HEK293 (cell line): ENCODE data around the gene FAM227B.

ENCODE experiments used
- CTCF ChIA-PET: fragments of 350-600 bp; formaldehyde crosslinking; extraction: SDS; loops from one replicate; lab custom pipeline; 2021; ENCODE audit warnings: antibody characterized with exemption; lab: Yijun Ruan, JAX
- POLR2A ChIA-PET: fragments of 300-600 bp; formaldehyde crosslinking; extraction: SDS; loops from one replicate; lab custom pipeline; 2020; ENCODE audit warnings: antibody characterized with exemption, inconsistent platforms; lab: Yijun Ruan, JAX
- H3K27ac ChIP-seq: fragments of 200-500 bp; sonication (Bioruptor generic); 2 replicates; pipeline ENCODE4 v1.5.1; 2014; ENCODE audit warnings: low read depth, low read length, control low read depth, inconsistent platforms; ENCODE audit errors: extremely low read depth
- H3K36me3 ChIP-seq, 2 experiments: fragments of 200-500 bp in 1 of 2; sonication (Bioruptor generic) in 1 of 2; 1 replicate in 1 of 2; 2 replicates in 1 of 2; pipeline ENCODE4 v1.5.1; 2014 to 2017; ENCODE audit warnings: inconsistent platforms in 2 of 2, low read length in 2 of 2; ENCODE audit not compliant: control insufficient read depth in 2 of 2, insufficient read depth in 1 of 2
- H3K4me1 ChIP-seq: fragments of 200-500 bp; sonication (Bioruptor generic); 2 replicates; pipeline ENCODE4 v1.5.1; 2014; ENCODE audit warnings: mild to moderate bottlenecking, low read length, inconsistent platforms; ENCODE audit not compliant: control insufficient read depth, insufficient read depth
- H3K4me3 ChIP-seq: 2 replicates; pipeline ENCODE4 v1.5.1; 2011; ENCODE audit warnings: low read depth, mild to moderate bottlenecking, control low read depth, low read length, moderate library complexity
- H3K9me3 ChIP-seq: fragments of 200-500 bp; sonication (Bioruptor generic); 2 replicates; pipeline ENCODE4 v1.5.1; 2014; ENCODE audit warnings: low read depth, low read length, inconsistent platforms; ENCODE audit not compliant: control insufficient read depth, insufficient read depth
- FEZF1 ChIP-seq: fragments of 450-650 bp; formaldehyde crosslinking; IDR thresholded peaks from 2 replicates; pipeline ENCODE4 v1.5.1; 2016; ENCODE audit warnings: missing biosample characterization, missing genetic modification characterization
- KLF16 ChIP-seq: fragments of 450-650 bp; formaldehyde crosslinking; IDR thresholded peaks from 2 replicates; pipeline ENCODE4 v1.5.1; 2017; ENCODE audit warnings: missing biosample characterization, missing genetic modification characterization
- KLF8 ChIP-seq: fragments of 450-650 bp; formaldehyde crosslinking; IDR thresholded peaks from 2 replicates; pipeline ENCODE4 v1.5.1; 2016; ENCODE audit warnings: missing biosample characterization, missing genetic modification characterization
- MEIS1 ChIP-seq: sonication (generic); formaldehyde crosslinking; IDR thresholded peaks from 2 replicates; pipeline ENCODE4 v1.8.1; 2022; ENCODE audit warnings: missing genetic modification reagents, mild to moderate bottlenecking, borderline replicate concordance
- SP2 ChIP-seq: fragments of 450-650 bp; formaldehyde crosslinking; IDR thresholded peaks from 2 replicates; pipeline ENCODE4 v1.5.1; 2016; ENCODE audit warnings: missing biosample characterization, missing genetic modification characterization
- YY2 ChIP-seq: fragments of 450-650 bp; formaldehyde crosslinking; IDR thresholded peaks from 2 replicates; pipeline ENCODE4 v1.5.1; 2016; ENCODE audit warnings: missing biosample characterization, missing genetic modification characterization
- ZBTB10 ChIP-seq: fragments of 450-650 bp; formaldehyde crosslinking; IDR thresholded peaks from 2 replicates; pipeline ENCODE4 v1.5.1; 2016; ENCODE audit warnings: missing biosample characterization, missing genetic modification characterization
- ZBTB7A ChIP-seq: fragments of 450-650 bp; formaldehyde crosslinking; IDR thresholded peaks from 2 replicates; pipeline ENCODE4 v1.5.1; 2016; ENCODE audit warnings: low read depth, missing biosample characterization, missing genetic modification characterization
- ZIC2 ChIP-seq: fragments of 450-650 bp; formaldehyde crosslinking; IDR thresholded peaks from 2 replicates; pipeline ENCODE4 v1.5.1; 2016; ENCODE audit warnings: missing biosample characterization, missing genetic modification characterization
- ZNF10 ChIP-seq: fragments of 450-650 bp; formaldehyde crosslinking; IDR thresholded peaks from 2 replicates; pipeline ENCODE4 v1.5.1; 2017; ENCODE audit warnings: missing biosample characterization, missing genetic modification characterization
- ZNF26 ChIP-seq: fragments of 450-650 bp; formaldehyde crosslinking; IDR thresholded peaks from 2 replicates; pipeline ENCODE4 v1.5.1; 2016; ENCODE audit warnings: missing biosample characterization, missing genetic modification characterization
- ZNF324 ChIP-seq: fragments of 450-650 bp; formaldehyde crosslinking; IDR thresholded peaks from 2 replicates; pipeline ENCODE4 v1.5.1; 2016; ENCODE audit warnings: missing biosample characterization, missing genetic modification characterization
- ZNF335 ChIP-seq: fragments of 450-650 bp; formaldehyde crosslinking; conservative IDR thresholded peaks from 2 replicates; pipeline ENCODE4 v1.5.1; 2016; ENCODE audit warnings: missing biosample characterization, missing genetic modification characterization
- ZNF341 ChIP-seq: fragments of 450-650 bp; formaldehyde crosslinking; IDR thresholded peaks from 2 replicates; pipeline ENCODE4; 2016; ENCODE audit warnings: low read depth, missing biosample characterization, missing genetic modification characterization
- ZNF404 ChIP-seq: fragments of 450-650 bp; formaldehyde crosslinking; IDR thresholded peaks from 2 replicates; pipeline ENCODE4 v1.5.1; 2017; ENCODE audit warnings: missing biosample characterization, missing genetic modification characterization
- ZNF416 ChIP-seq: fragments of 450-650 bp; formaldehyde crosslinking; IDR thresholded peaks from 2 replicates; pipeline ENCODE4 v1.5.1; 2016; ENCODE audit warnings: missing biosample characterization, missing genetic modification characterization
- ZNF530 ChIP-seq: fragments of 450-650 bp; formaldehyde crosslinking; IDR thresholded peaks from 2 replicates; pipeline ENCODE4 v1.5.1; 2016; ENCODE audit warnings: low read depth, missing biosample characterization, missing genetic modification characterization
- ZNF561 ChIP-seq: fragments of 450-650 bp; IDR thresholded peaks from 2 replicates; pipeline ENCODE4 v1.5.1; 2018; ENCODE audit warnings: missing biosample characterization, missing genetic modification characterization, borderline replicate concordance
- ZNF624 ChIP-seq: fragments of 450-650 bp; formaldehyde crosslinking; IDR thresholded peaks from 2 replicates; pipeline ENCODE4 v1.5.1; 2017; ENCODE audit warnings: missing biosample characterization, missing genetic modification characterization
- ZNF76 ChIP-seq: fragments of 450-650 bp; formaldehyde crosslinking; IDR thresholded peaks from 2 replicates; pipeline ENCODE4; 2016; ENCODE audit warnings: low read depth, missing biosample characterization, missing genetic modification characterization, borderline replicate concordance
- ZNF837 ChIP-seq: fragments of 450-650 bp; formaldehyde crosslinking; IDR thresholded peaks from 2 replicates; pipeline ENCODE4 v1.5.1; 2016; ENCODE audit warnings: missing biosample characterization, missing genetic modification characterization
- ZSCAN16 ChIP-seq: fragments of 450-650 bp; formaldehyde crosslinking; IDR thresholded peaks from 2 replicates; pipeline ENCODE4 v1.5.1; 2016; ENCODE audit warnings: missing biosample characterization, missing genetic modification characterization
- ZSCAN23 ChIP-seq: fragments of 450-650 bp; formaldehyde crosslinking; IDR thresholded peaks from 2 replicates; pipeline ENCODE4 v1.5.1; 2016; ENCODE audit warnings: missing biosample characterization, missing genetic modification characterization
- ZXDB ChIP-seq: fragments of 450-650 bp; formaldehyde crosslinking; IDR thresholded peaks from 2 replicates; pipeline ENCODE4 v1.5.1; 2016; ENCODE audit warnings: missing biosample characterization, missing genetic modification characterization
- TF ChIP-seq, protein P1 (sequence below): fragments of 450-650 bp; formaldehyde crosslinking; IDR thresholded peaks from 2 replicates; pipeline ENCODE4 v1.5.1; 2016; ENCODE audit warnings: missing biosample characterization, missing genetic modification characterization
- TF ChIP-seq, protein P2 (sequence below): fragments of 450-650 bp; formaldehyde crosslinking; conservative IDR thresholded peaks from 2 replicates; pipeline ENCODE4 v1.5.1; 2016; ENCODE audit warnings: low read depth, missing biosample characterization, missing genetic modification characterization

Gene FAM227B, protein sequence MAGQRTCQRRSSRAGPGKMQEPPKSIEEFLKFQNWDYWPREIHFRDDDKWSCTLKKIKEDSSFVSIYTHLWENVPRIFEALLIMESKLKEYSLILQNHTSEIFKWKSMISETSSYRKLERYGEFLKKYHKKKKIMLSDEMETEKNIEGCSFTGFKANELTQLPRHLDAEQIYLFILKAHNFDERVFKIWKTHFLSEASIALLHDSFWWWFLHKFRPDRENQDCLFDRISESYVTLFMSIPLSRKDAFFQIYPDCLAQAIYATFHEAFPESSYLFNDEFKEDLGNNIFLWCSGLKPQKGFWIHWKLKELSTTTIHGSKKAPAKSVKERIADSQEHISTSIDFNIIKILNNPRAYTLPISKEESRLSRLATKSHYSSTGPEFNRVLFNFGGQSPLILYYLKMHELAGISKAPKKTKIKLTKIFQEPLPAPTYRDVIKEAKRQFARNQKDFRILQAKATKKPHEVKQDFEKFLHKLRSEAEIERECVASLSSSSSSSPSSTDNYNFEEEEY

DNA sequence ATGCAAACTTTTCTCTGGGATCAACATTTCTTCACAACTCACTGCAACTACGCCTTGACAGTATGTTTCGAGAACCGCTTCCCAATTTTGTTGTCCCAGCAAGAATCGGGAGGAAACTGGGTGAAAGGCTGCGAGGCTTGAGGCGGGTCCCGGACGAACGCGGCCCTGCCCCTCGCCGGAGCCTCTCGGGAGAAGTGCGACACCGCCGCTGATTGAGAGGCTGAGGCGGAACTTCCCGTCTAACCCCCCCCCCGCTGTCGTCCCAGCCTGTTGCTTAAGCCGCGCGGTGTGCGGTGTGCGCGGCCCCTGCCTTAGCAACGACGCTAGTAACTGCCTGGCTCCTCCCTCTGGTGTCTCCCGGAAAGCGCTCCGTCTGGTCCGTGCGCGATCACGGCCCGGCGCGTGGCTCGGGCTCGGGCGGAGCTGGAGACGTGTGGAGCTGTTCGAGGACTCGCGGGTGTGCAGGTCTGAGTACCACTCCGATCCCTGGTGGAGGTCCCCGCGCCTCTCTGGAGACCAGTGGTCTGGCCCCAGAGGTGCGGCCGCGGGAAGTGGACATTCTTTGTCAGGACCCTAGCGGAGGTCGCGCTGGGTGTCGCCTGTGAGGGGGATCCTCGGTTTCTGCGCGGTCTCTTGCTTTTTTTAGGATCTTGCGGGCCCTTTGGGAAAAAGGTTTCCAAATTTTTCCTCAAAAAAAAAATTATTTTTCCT lies at the start of gene FAM227B, which contains the start of gene DTWD1:
Gene FAM227B (minus strand): TSS at position 161 of the 711 bp plus-strand sequence. CDS start 5,647 bp downstream, outside the sequence.
Gene DTWD1 (plus strand): TSS at position 391 of the 711 bp plus-strand sequence. CDS start 4,120 bp downstream, outside the sequence.
- Histone ChIP-seq H3K9me3 (no peaks in the 10 kb centered on the region), H3K36me3 (peaks cover 0 to 5% of the 10 kb centered on the region in 2 experiments; a peak in 1 of 3 replicates), H3K4me1 (no peaks in the 10 kb centered on the region), H3K4me3 (peak within 1 kb of the TSS; percentile 71), H3K27ac (peak within 1 kb of the TSS; percentile 62)
- ChIA-PET POLR2A (interaction anchor here (0.7 kb wide), 1 partner anchor 24 kb away, joined by 4 read pairs; no protein-coding TSS in a partner anchor), CTCF (no interaction called here)
- TF ChIP-seq, protein P1, sequence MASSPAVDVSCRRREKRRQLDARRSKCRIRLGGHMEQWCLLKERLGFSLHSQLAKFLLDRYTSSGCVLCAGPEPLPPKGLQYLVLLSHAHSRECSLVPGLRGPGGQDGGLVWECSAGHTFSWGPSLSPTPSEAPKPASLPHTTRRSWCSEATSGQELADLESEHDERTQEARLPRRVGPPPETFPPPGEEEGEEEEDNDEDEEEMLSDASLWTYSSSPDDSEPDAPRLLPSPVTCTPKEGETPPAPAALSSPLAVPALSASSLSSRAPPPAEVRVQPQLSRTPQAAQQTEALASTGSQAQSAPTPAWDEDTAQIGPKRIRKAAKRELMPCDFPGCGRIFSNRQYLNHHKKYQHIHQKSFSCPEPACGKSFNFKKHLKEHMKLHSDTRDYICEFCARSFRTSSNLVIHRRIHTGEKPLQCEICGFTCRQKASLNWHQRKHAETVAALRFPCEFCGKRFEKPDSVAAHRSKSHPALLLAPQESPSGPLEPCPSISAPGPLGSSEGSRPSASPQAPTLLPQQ (tag by site-specific recombination), result peak; percentile 93
- TF ChIP-seq ZSCAN16 (no peak), ZIC2 (peak; percentile 35), ZNF561 (tag by site-specific recombination) (peak; percentile 76; the same call in 1 of the 2 replicates), ZNF416 (tag by site-specific recombination) (no peak), ZNF26 (tag by site-specific recombination) (no peak), ZNF404 (tag by site-specific recombination) (no peak), KLF16 (tag by site-specific recombination) (peak; percentile 80; the same call in 1 of the 2 replicates), ZNF335 (tag by site-specific recombination) (peak; percentile 87), MEIS1 (CRISPR knock-in tag) (no peak), ZBTB10 (tag by site-specific recombination) (no peak), ZNF341 (tag by site-specific recombination) (peak; percentile 88), KLF8 (peak; percentile 92), ZNF624 (tag by site-specific recombination) (no peak), FEZF1 (tag by site-specific recombination) (0 out of 2 replicates have a peak, but pooled peaks have one; percentile 14), ZNF10 (no peak), YY2 (0 out of 2 replicates have a peak, but pooled peaks have one; percentile 24), ZNF837 (tag by site-specific recombination) (no peak), ZNF324 (tag by site-specific recombination) (peak; percentile 90), ZNF76 (peak; percentile 71), ZXDB (peak; percentile 93), ZBTB7A (0 out of 2 replicates have a peak, but pooled peaks have one; percentile 45), SP2 (tag by site-specific recombination) (peak; percentile 85), ZSCAN23 (tag by site-specific recombination) (peak; percentile 56; the same call in 1 of the 2 replicates), ZNF530 (no peak)
- TF ChIP-seq, protein P2, sequence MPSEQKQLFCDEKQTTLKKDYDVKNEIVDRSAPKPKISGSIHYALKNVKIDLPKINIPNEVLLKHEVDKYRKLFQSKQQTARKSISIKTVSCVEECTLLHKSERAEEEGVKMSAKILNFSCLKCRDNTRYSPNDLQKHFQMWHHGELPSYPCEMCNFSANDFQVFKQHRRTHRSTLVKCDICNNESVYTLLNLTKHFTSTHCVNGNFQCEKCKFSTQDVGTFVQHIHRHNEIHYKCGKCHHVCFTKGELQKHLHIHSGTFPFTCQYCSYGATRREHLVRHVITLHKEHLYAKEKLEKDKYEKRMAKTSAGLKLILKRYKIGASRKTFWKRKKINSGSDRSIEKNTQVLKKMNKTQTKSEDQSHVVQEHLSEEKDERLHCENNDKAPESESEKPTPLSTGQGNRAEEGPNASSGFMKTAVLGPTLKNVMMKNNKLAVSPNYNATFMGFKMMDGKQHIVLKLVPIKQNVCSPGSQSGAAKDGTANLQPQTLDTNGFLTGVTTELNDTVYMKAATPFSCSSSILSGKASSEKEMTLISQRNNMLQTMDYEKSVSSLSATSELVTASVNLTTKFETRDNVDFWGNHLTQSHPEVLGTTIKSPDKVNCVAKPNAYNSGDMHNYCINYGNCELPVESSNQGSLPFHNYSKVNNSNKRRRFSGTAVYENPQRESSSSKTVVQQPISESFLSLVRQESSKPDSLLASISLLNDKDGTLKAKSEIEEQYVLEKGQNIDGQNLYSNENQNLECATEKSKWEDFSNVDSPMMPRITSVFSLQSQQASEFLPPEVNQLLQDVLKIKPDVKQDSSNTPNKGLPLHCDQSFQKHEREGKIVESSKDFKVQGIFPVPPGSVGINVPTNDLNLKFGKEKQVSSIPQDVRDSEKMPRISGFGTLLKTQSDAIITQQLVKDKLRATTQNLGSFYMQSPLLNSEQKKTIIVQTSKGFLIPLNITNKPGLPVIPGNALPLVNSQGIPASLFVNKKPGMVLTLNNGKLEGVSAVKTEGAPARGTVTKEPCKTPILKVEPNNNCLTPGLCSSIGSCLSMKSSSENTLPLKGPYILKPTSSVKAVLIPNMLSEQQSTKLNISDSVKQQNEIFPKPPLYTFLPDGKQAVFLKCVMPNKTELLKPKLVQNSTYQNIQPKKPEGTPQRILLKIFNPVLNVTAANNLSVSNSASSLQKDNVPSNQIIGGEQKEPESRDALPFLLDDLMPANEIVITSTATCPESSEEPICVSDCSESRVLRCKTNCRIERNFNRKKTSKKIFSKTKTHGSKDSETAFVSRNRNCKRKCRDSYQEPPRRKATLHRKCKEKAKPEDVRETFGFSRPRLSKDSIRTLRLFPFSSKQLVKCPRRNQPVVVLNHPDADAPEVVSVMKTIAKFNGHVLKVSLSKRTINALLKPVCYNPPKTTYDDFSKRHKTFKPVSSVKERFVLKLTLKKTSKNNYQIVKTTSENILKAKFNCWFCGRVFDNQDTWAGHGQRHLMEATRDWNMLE (tag by site-specific recombination), result peak; percentile 70
